ENCODE data around the gene MAML1. TPM values are rescaled to one million over a fixed set of nuclear protein-coding genes. Genes with fewer than 3 reads are reported as not detected.

The MAML1 gene
- total RNA-seq, 2 experiments from 2014 or later = 28.9 to 30.0 TPM

DNA sequence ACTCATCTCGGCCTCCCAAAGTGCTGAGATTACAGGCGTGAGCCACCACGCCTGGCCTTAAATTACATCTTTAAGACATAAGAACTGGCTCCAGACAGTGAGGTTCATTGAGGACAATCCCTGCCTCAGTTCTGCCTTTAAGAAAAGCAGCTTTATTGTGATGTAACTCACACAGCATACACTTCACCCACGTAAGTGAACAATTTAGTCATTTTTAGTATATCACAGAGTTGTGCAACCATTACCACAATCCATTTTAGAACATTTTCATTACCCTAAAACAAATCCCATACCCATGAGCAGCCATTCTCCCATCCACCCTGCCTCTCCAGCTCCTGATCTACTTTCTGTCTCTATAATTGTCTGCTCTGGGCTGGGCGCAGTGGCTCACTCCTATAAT is 37.2 kb downstream of the MAML1 start:
- peaks cover 53% of the 10 kb centered on the region for H3K36me3 Mint-ChIP-seq (ENCODE audit: low read depth)
- no peak for ATAC-seq
- no peak overlapping the region for H3K27ac Mint-ChIP-seq
- ChIA-PET POLR2A (no interaction called here), CTCF (interaction anchor here (1.1 kb wide), 1 partner anchor 27 kb away, joined by 3 read pairs; no protein-coding TSS in a partner anchor)
- no peak for DNase-seq
- H3K9me3 Mint-ChIP-seq (ENCODE audit: insufficient read depth) = no peaks in the 10 kb centered on the region
- H3K4me1 Mint-ChIP-seq (ENCODE audit: low read depth) = peaks cover 8% of the 10 kb centered on the region
- no peaks in the 10 kb centered on the region for H3K27me3 Mint-ChIP-seq (ENCODE audit: low read depth)
- H3K4me3 Mint-ChIP-seq = no peak overlapping the region

DNA sequence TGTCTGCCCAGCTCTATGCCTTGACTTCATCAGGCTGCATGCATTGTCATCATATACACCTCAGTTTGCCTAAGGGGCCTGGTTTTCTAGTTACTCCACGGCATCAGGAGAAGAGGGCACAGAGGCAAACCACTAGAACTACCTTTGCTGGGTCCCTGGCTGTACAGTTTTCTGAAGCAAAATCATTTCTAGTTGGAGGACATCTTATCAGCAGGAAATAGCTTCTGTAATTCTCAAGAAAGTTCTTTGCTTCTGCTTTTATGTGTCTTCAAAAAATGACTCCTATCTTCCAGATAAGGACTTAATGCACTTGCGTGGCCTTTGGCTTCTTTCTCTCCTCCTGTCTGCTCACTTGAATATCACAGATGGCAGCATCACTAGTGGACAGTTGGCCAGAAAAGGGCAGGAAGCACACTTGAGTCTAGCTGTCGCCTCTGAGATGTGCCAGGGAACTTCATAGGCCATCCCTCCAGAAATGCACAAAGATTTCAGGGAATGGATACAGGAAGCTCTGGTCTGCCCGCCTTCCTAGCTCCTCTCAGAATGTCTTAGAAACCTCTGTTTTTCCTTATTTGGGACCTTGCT is 38.8 kb downstream of the MAML1 start:
- H3K4me3 Mint-ChIP-seq = no peak overlapping the region
- H3K27ac Mint-ChIP-seq = no peak overlapping the region
- ATAC-seq (no peak), DNase-seq (no peak)
- no peaks in the 10 kb centered on the region for H3K27me3 Mint-ChIP-seq (ENCODE audit: low read depth)
- H3K4me1 Mint-ChIP-seq (ENCODE audit: low read depth) = peaks cover 3% of the 10 kb centered on the region
- ChIA-PET POLR2A (no interaction called here), CTCF (interaction anchor here (1.9 kb wide), 1 partner anchor 9 kb away, joined by 12 read pairs; no protein-coding TSS in a partner anchor)
- peaks cover 51% of the 10 kb centered on the region for H3K36me3 Mint-ChIP-seq (ENCODE audit: low read depth)
- H3K9me3 Mint-ChIP-seq (ENCODE audit: insufficient read depth) = no peaks in the 10 kb centered on the region

DNA sequence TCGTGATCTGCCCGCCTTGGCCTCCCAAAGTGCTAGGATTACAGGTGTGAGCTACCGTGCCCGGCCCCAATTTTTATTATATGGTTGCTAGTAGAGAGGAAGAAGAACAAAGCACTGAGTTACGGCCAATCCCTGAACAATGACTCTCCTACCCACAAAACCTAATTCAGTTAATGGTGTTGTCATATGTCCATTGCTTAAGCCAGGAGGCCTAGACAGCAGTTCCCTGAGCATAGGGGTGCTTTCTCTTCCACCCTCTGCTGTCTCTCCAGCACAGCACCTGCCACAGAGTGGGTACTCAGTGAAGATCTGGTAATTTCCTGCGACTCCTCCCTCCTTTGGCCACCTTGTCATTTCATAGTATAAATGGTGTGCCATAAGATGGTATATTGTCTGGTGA is 39.7 kb downstream of the MAML1 start:
- Mint-ChIP-seq H3K27ac (no peak overlapping the region), H3K4me3 (no peak overlapping the region), H3K9me3 (ENCODE audit: insufficient read depth) (no peaks in the 10 kb centered on the region), H3K36me3 (ENCODE audit: low read depth) (peaks cover 46% of the 10 kb centered on the region), H3K4me1 (ENCODE audit: low read depth) (peaks cover 3% of the 10 kb centered on the region), H3K27me3 (ENCODE audit: low read depth) (no peaks in the 10 kb centered on the region)
- DNase-seq (no peak), ATAC-seq (no peak)
- CTCF ChIA-PET = interaction anchor here (1.9 kb wide), 1 partner anchor 10 kb away, joined by 12 read pairs; no protein-coding TSS in a partner anchor
- POLR2A ChIA-PET = no interaction called here

GRCh38 chr5:179773686-179774040 is 41.0 kb downstream of the MAML1 start:
- no peak for ATAC-seq
- Mint-ChIP-seq H3K36me3 (ENCODE audit: low read depth) (peaks cover 51% of the 10 kb centered on the region), H3K9me3 (ENCODE audit: insufficient read depth) (no peaks in the 10 kb centered on the region), H3K27me3 (ENCODE audit: low read depth) (no peaks in the 10 kb centered on the region), H3K4me3 (no peak overlapping the region), H3K4me1 (ENCODE audit: low read depth) (no peaks in the 10 kb centered on the region), H3K27ac (no peak overlapping the region)
- no peak for DNase-seq
- CTCF ChIA-PET = interaction anchor here (1.2 kb wide), 1 partner anchor 28 kb away, joined by 3 read pairs; no protein-coding TSS in a partner anchor
- POLR2A ChIA-PET = no interaction called here

DNA sequence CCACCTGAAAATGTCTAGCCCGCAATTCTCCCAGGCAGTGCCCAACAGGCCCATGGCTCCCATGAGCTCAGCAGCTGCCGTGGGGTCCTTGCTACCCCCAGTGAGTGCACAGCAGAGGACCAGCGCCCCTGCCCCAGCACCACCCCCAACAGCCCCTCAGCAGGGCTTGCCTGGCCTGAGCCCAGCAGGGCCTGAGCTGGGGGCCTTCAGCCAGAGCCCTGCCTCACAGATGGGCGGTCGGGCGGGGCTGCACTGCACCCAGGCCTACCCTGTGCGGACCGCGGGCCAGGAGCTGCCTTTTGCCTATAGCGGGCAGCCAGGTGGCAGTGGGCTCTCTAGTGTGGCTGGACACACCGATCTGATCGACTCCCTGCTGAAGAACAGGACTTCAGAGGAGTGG is 41.8 kb downstream of the MAML1 start:
- POLR2A ChIA-PET = no interaction called here
- no peaks in the 10 kb centered on the region for H3K9me3 Mint-ChIP-seq (ENCODE audit: insufficient read depth)
- ATAC-seq = no peak
- CTCF ChIA-PET = no interaction called here
- no peaks in the 10 kb centered on the region for H3K27me3 Mint-ChIP-seq (ENCODE audit: low read depth)
- peaks cover 44% of the 10 kb centered on the region for H3K36me3 Mint-ChIP-seq (ENCODE audit: low read depth)
- no peak overlapping the region for H3K4me3 Mint-ChIP-seq
- no peak for DNase-seq
- no peak overlapping the region for H3K27ac Mint-ChIP-seq
- no peaks in the 10 kb centered on the region for H3K4me1 Mint-ChIP-seq (ENCODE audit: low read depth)

GRCh38 chr5:179776411-179776938 is 43.9 kb downstream of the MAML1 start:
- peaks cover 34% of the 10 kb centered on the region for H3K36me3 Mint-ChIP-seq (ENCODE audit: low read depth)
- no peak overlapping the region for H3K27ac Mint-ChIP-seq
- no peaks in the 10 kb centered on the region for H3K27me3 Mint-ChIP-seq (ENCODE audit: low read depth)
- no peaks in the 10 kb centered on the region for H3K9me3 Mint-ChIP-seq (ENCODE audit: insufficient read depth)
- H3K4me3 Mint-ChIP-seq = no peak overlapping the region
- ATAC-seq = no peak
- no peak for DNase-seq
- ChIA-PET POLR2A (no interaction called here), CTCF (interaction anchor here (1.1 to 3.7 kb wide), 2 partner anchors 9 to 14 kb away, joined by 3 to 25 read pairs; no protein-coding TSS in a partner anchor)
- no peaks in the 10 kb centered on the region for H3K4me1 Mint-ChIP-seq (ENCODE audit: low read depth)

GRCh38 chr5:179777456-179777855 is 44.8 kb downstream of the MAML1 start:
- peaks cover 33% of the 10 kb centered on the region for H3K36me3 Mint-ChIP-seq (ENCODE audit: low read depth)
- POLR2A ChIA-PET = interaction anchor here (0.9 kb wide), 1 partner anchor 39 kb away, joined by 3 read pairs; no protein-coding TSS in a partner anchor

DNA sequence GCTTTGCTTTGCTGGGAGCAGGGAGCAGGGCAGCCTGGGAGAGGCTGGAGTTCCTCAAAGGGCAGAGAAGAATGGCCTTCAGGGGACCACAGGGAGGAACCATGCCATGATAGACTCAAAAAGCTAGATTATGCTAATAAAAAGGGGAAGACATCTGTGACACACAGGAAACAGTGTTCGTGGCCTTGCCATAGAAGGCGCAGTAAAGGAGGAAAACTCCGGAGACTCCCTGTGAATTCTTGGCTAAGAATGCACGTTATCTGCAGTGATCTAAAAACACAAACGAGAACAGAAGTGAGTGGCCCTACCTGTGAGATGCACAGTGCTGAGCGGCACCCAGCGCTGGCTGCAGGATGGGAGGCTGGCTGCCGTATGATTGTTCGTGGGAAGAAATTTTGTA is 45.3 kb downstream of the MAML1 start:
- Mint-ChIP-seq H3K36me3 (ENCODE audit: low read depth) (peaks cover 30% of the 10 kb centered on the region), H3K9me3 (ENCODE audit: insufficient read depth) (no peaks in the 10 kb centered on the region), H3K4me1 (ENCODE audit: low read depth) (no peaks in the 10 kb centered on the region), H3K27ac (no peak overlapping the region), H3K27me3 (ENCODE audit: low read depth) (no peaks in the 10 kb centered on the region), H3K4me3 (no peak overlapping the region)
- DNase-seq (no peak), ATAC-seq (no peak)
- POLR2A ChIA-PET = no interaction called here
- CTCF ChIA-PET = interaction anchor here (3.7 kb wide), 1 partner anchor 15 kb away, joined by 25 read pairs; no protein-coding TSS in a partner anchor

More at GRCh38 chr5:179777456-179777855, 44.8 kb downstream of the MAML1 start:
- no peak for DNase-seq
- H3K27ac Mint-ChIP-seq = no peak overlapping the region
- CTCF ChIA-PET = interaction anchor here (1.1 to 3.7 kb wide), 2 partner anchors 10 to 15 kb away, joined by 3 to 25 read pairs; no protein-coding TSS in a partner anchor
- H3K27me3 Mint-ChIP-seq (ENCODE audit: low read depth) = no peaks in the 10 kb centered on the region
- no peaks in the 10 kb centered on the region for H3K4me1 Mint-ChIP-seq (ENCODE audit: low read depth)
- no peak for ATAC-seq
- no peak overlapping the region for H3K4me3 Mint-ChIP-seq
- no peaks in the 10 kb centered on the region for H3K9me3 Mint-ChIP-seq (ENCODE audit: insufficient read depth)

GRCh38 chr5:179778591-179778990 is 46.0 kb downstream of the MAML1 start:
- no peak overlapping the region for H3K27ac Mint-ChIP-seq
- DNase-seq (no peak), ATAC-seq (no peak)
- CTCF ChIA-PET = interaction anchor here (3.7 kb wide), 1 partner anchor 16 kb away, joined by 25 read pairs; no protein-coding TSS in a partner anchor
- POLR2A ChIA-PET = no interaction called here
- H3K4me1 Mint-ChIP-seq (ENCODE audit: low read depth) = no peaks in the 10 kb centered on the region
- no peaks in the 10 kb centered on the region for H3K27me3 Mint-ChIP-seq (ENCODE audit: low read depth)
- H3K36me3 Mint-ChIP-seq (ENCODE audit: low read depth) = peaks cover 24% of the 10 kb centered on the region
- H3K4me3 Mint-ChIP-seq = no peak overlapping the region
- H3K9me3 Mint-ChIP-seq (ENCODE audit: insufficient read depth) = no peaks in the 10 kb centered on the region

GRCh38 chr5:179779826-179780225 is 47.2 kb downstream of the MAML1 start:
- H3K4me1 Mint-ChIP-seq (ENCODE audit: low read depth) = no peaks in the 10 kb centered on the region
- peaks cover 18% of the 10 kb centered on the region for H3K36me3 Mint-ChIP-seq (ENCODE audit: low read depth)
- no peaks in the 10 kb centered on the region for H3K27me3 Mint-ChIP-seq (ENCODE audit: low read depth)
- CTCF ChIA-PET = interaction anchor here (1.1 kb wide), 1 partner anchor 17 kb away, joined by 4 read pairs; no protein-coding TSS in a partner anchor
- H3K27ac Mint-ChIP-seq = no peak overlapping the region
- H3K4me3 Mint-ChIP-seq = no peak overlapping the region
- DNase-seq = no peak
- H3K9me3 Mint-ChIP-seq (ENCODE audit: insufficient read depth) = no peaks in the 10 kb centered on the region
- no peak for ATAC-seq
- POLR2A ChIA-PET = interaction anchor here (0.6 kb wide), 1 partner anchor 421 kb away, joined by 3 read pairs; no protein-coding TSS in a partner anchor

DNA sequence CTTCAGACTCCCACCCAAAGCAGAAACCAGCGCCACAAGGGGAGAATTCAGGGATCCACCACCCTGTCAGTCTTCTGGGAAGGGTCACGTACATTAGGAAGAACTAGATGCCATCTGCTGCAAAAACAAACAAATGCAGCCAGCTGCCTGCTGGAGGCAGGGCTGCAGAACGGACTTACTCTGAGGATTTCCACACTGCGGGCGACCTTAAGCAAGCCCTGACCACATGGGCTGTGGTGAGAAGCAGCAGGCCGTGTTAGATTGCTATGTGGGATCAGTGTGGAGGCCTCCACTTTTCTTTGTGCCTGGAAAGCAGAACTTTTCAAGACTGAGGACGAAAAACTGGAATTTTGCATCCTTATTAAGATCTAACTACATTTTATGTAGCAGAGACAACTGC is 47.7 kb downstream of the MAML1 start:
- POLR2A ChIA-PET = no interaction called here
- H3K4me3 Mint-ChIP-seq = no peak overlapping the region

DNA sequence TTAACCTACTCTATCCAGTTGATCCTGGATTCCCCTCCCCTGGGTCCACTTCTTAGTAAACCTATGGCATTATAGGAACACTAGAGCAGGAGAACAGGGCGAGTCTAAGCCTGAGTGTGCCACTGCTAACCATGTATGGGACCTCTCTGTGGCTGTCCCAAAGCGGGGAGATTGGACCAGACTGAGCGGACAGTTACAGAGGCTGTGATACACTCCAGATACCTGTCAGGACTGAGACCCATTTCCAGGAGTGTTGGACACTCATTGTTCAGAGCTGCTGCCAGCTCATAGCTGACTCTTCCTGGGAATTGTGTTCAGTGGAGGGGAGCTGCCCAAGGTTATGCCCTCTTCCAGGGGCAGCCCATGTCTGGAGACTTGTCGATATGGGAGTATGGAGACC is 49.2 kb downstream of the MAML1 start:
- CTCF ChIA-PET = interaction anchor here (1.5 kb wide), 1 partner anchor 19 kb away, joined by 5 read pairs; no protein-coding TSS in a partner anchor
- H3K4me1 Mint-ChIP-seq (ENCODE audit: low read depth) = no peaks in the 10 kb centered on the region
- H3K9me3 Mint-ChIP-seq (ENCODE audit: insufficient read depth) = no peaks in the 10 kb centered on the region
- POLR2A ChIA-PET = no interaction called here
- H3K27me3 Mint-ChIP-seq (ENCODE audit: low read depth) = no peaks in the 10 kb centered on the region
- H3K36me3 Mint-ChIP-seq (ENCODE audit: low read depth) = peaks cover 10% of the 10 kb centered on the region
- H3K27ac Mint-ChIP-seq = no peak overlapping the region
- ATAC-seq (no peak), DNase-seq (no peak)
- no peak overlapping the region for H3K4me3 Mint-ChIP-seq

More for the DNA sequence above, 47.7 kb downstream of the MAML1 start:
- no peak for DNase-seq
- no peak for ATAC-seq
- Mint-ChIP-seq H3K9me3 (ENCODE audit: insufficient read depth) (no peaks in the 10 kb centered on the region), H3K27me3 (ENCODE audit: low read depth) (no peaks in the 10 kb centered on the region), H3K36me3 (ENCODE audit: low read depth) (peaks cover 18% of the 10 kb centered on the region), H3K27ac (no peak overlapping the region), H3K4me1 (ENCODE audit: low read depth) (no peaks in the 10 kb centered on the region)
- CTCF ChIA-PET = interaction anchor here (1.5 kb wide), 1 partner anchor 17 kb away, joined by 5 read pairs; no protein-coding TSS in a partner anchor

Data from activated CD8-positive, alpha-beta T cell treated with anti-CD3 and anti-CD28 coated beads, Interleukin-2, amount 10 ng/mL, durations not matched to agents 7 days and 5 days (primary cell).